Gastroesophageal sphincter (tissue), 4 donors: ENCODE measurements around the gene KRT17. TPM values are rescaled to one million over a fixed set of nuclear protein-coding genes. Genes with fewer than 3 reads are reported as not detected.

Source experiments
- ATAC-seq: fragments of 150-250 bp; one replicate; pipeline ENCODE4 v1.9.1; 2016; ENCODE audit warnings: mild to moderate bottlenecking, moderate library complexity
- H3K27ac ChIP-seq, 4 donors: fragments of 200-600 bp; sonication (generic) in 3 of 4; 1 replicate in 3 of 4; 2 replicates in 1 of 4; pipeline ENCODE4 v1.5.1; 2016 to 2019
- H3K27me3 ChIP-seq: fragments of 200-600 bp; sonication (generic); one replicate; pipeline ENCODE4 v1.5.1; 2019
- H3K36me3 ChIP-seq, 2 donors: fragments of 200-600 bp; sonication (generic); one replicate each; pipeline ENCODE4 v1.5.1; 2019; ENCODE audit warnings: control low read depth in 1 of 2
- H3K4me1 ChIP-seq, 3 donors: fragments of 200-600 bp; sonication (generic); 1 replicate in 2 of 3; 2 replicates in 1 of 3; pipeline ENCODE4 v1.5.1; 2016 to 2019; ENCODE audit warnings: control low read depth in 2 of 3
- H3K4me3 ChIP-seq, 2 donors: fragments of 200-600 bp; sonication (generic); one replicate each; pipeline ENCODE4 v1.5.1; 2019; ENCODE audit warnings: mild to moderate bottlenecking in 1 of 2, moderate library complexity in 1 of 2
- H3K9me3 ChIP-seq, 3 donors: fragments of 200-600 bp; sonication (generic); one replicate each; pipeline ENCODE4 v1.5.1; 2017 to 2019; ENCODE audit warnings: control low read depth in 2 of 3
- EP300 ChIP-seq: sonication (generic); formaldehyde crosslinking; IDR thresholded peaks from one replicate; pipeline ENCODE4 v1.6.1; 2017; ENCODE audit warnings: antibody characterized with exemption, mild to moderate bottlenecking
- POLR2A ChIP-seq, 2 donors: fragments of 450-650 bp; IDR thresholded peaks; one replicate each; pipeline ENCODE4 v1.6.1; 2017; ENCODE audit warnings: antibody characterized with exemption in 2 of 2, mild to moderate bottlenecking in 2 of 2, moderate library complexity in 1 of 2
- POLR2AphosphoS5 ChIP-seq: sonication (generic); formaldehyde crosslinking; IDR thresholded peaks from one replicate; pipeline ENCODE4 v1.6.1; 2017; ENCODE audit warnings: antibody characterized with exemption
- WGBS, 2 donors: methylation state at CpG; one replicate each; pipeline ENCODE4 v1.1.5; 2018; ENCODE audit warnings: low coverage in 1 of 2; 5-methylcytosine and 5-hydroxymethylcytosine counted together
- total RNA-seq, 4 donors: library from RNA; depleted of rRNA; stranded (reverse); fragments of >200 nt; gene quantifications; one replicate each; pipeline ENCODE4 v1.1.0, GENCODE V29; 2016
- TF ChIP-seq, protein P1 (sequence below), 4 experiments: fragments of 200-600 bp in 2 of 4; fragments of 450-650 bp in 2 of 4; sonication (generic) in 1 of 4; IDR thresholded peaks; one replicate each; pipeline ENCODE4 v1.5.1; 2017 to 2019; ENCODE audit warnings: antibody characterized with exemption in 4 of 4, mild to moderate bottlenecking in 2 of 4, moderate library complexity in 2 of 4

The KRT17 gene
- total RNA-seq, 4 donors from 2014 or later, result 7.0 to 18.5 (median 17.4) TPM; not detected in 1

DNA sequence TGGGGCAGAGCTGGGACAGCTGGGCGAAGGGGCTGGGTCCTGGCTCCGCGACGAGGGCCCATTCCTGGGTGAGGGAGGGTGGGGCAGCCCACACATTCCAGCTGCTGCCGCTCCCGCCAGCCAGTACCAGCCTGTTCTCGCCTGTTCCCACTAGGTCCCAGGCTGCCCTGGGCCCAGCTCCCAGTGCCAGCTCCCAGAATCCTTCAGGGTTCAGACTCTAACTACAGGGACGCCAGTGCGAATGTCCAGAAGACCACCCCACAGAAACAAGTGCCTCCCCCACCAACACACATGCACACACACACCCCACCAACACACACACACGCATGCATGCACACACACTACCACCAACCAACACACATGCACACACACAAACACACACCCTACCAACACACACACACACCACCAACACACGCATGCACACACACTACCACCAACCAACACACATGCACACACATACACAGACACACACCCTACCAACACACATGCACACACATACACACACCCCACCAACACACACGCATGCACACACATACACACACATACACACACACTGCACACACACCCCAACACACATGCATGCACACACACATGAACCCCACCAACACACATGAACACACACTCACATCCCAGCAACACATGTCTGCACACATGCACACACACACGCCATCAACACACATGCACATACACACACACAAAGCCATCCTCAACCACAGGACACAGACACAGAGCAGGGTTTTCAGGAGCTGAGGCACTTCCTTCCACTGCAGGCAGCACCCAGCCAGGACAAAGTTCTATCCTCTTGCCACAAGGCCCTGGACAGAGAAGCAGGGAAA lies 27.5 kb upstream of the KRT17 start:
- Histone ChIP-seq H3K36me3 (no peaks in the 10 kb centered on the region), H3K4me3 (peak overlapping the region in 1 of 2 donors; percentile 32), H3K27ac (peak overlapping the region in 3 of 4 donors; percentile 69 to 76 (median 74)), H3K27me3 (no peaks in the 10 kb centered on the region), H3K4me1 (peaks cover 0 to 63% (median 12%) of the 10 kb centered on the region in 3 donors), H3K9me3 (no peaks in the 10 kb centered on the region)
- 65 to 88% methylated on average over 4 to 5 of the region's 13 CpGs for WGBS, 2 donors
- TF ChIP-seq, protein P1, sequence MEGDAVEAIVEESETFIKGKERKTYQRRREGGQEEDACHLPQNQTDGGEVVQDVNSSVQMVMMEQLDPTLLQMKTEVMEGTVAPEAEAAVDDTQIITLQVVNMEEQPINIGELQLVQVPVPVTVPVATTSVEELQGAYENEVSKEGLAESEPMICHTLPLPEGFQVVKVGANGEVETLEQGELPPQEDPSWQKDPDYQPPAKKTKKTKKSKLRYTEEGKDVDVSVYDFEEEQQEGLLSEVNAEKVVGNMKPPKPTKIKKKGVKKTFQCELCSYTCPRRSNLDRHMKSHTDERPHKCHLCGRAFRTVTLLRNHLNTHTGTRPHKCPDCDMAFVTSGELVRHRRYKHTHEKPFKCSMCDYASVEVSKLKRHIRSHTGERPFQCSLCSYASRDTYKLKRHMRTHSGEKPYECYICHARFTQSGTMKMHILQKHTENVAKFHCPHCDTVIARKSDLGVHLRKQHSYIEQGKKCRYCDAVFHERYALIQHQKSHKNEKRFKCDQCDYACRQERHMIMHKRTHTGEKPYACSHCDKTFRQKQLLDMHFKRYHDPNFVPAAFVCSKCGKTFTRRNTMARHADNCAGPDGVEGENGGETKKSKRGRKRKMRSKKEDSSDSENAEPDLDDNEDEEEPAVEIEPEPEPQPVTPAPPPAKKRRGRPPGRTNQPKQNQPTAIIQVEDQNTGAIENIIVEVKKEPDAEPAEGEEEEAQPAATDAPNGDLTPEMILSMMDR (IDR thresholded peaks at IDR 0.05), result no peak
- no peak for TF ChIP-seq POLR2A (IDR thresholded peaks at IDR 0.05)
- ATAC-seq, result peak; percentile 67

DNA sequence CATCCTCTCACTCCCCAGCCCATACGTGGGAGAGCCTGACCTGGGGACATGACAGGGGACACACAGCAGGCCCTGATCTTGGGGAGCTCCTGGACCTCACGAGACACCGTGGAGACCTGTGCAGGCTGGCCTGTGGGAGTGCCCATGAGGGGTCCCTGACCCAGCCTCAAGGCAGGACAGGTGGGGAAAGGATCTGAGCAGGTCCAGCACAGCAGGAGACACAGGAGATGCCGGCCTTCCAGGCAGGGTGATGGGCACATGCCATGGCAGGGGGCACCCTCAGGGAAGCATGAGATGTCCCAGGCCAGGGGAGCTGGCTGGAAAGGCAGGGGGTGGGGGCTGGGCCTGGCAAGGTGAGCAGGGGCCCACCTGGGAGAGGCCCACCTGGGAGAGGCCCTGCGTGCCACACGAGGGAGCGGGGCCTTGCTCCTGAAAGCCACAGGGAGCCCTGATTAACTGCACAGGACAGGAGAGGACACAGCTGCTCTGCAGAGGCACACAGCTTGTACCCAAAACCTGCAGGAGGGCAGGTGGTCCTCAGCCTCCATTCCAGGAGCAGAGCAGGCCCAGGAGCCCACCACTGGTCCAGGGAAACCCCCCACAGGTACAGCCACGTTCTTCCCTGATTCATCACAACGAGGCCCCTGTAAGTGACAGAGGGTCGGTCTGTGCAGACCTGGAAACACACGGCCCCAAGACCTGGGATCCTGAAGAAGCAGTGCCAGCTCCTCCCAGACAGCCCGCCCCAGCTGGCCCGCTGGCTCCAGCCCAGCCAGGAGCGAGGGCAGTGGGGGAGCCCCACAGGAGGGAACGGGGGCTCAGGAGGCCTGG lies 26.6 kb upstream of the KRT17 start:
- Histone ChIP-seq H3K4me1 (peaks cover 0 to 59% (median 12%) of the 10 kb centered on the region in 3 donors), H3K4me3 (peak overlapping the region in 1 of 2 donors; percentile 32), H3K27me3 (no peaks in the 10 kb centered on the region), H3K36me3 (no peaks in the 10 kb centered on the region), H3K9me3 (no peaks in the 10 kb centered on the region), H3K27ac (peak overlapping the region in 3 of 4 donors; percentile 69 to 76 (median 74))
- no peak for ATAC-seq
- TF ChIP-seq EP300, result no peak
- TF ChIP-seq POLR2AphosphoS5, result no peak
- TF ChIP-seq, protein P1 (IDR thresholded peaks at IDR 0.05), result no peak
- no peak for TF ChIP-seq POLR2A (IDR thresholded peaks at IDR 0.05)
- 86% methylated on average over 1 of the region's 15 CpGs; no CpG with 5 or more reads in 1 of the 2 donors for WGBS, 2 donors

DNA sequence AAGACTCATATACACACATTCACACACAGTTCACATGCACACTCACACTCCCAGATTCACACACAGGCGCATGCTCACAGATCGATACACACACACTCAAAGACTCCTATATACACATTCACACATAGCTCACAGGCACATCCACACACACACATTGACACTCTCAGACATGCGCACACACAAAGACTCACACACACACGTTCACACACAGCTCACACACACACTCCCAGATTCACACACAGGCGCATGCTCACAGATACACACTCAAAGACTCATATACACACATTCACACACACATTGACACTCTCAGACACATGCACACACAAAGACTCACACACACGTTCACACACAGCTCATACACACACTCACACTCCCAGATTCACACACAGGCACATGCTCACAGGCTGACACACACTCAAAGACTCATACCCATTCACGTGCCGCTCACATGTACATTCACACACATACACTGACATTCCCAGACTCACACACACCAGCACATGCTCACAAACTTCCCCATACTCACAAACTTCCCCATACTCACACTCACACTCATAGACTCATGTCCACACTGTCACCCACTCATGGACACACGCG lies 25.6 kb upstream of the KRT17 start:
- Histone ChIP-seq H3K4me1 (peaks cover 0 to 58% (median 5%) of the 10 kb centered on the region in 3 donors), H3K27ac (no peak overlapping the region)

DNA sequence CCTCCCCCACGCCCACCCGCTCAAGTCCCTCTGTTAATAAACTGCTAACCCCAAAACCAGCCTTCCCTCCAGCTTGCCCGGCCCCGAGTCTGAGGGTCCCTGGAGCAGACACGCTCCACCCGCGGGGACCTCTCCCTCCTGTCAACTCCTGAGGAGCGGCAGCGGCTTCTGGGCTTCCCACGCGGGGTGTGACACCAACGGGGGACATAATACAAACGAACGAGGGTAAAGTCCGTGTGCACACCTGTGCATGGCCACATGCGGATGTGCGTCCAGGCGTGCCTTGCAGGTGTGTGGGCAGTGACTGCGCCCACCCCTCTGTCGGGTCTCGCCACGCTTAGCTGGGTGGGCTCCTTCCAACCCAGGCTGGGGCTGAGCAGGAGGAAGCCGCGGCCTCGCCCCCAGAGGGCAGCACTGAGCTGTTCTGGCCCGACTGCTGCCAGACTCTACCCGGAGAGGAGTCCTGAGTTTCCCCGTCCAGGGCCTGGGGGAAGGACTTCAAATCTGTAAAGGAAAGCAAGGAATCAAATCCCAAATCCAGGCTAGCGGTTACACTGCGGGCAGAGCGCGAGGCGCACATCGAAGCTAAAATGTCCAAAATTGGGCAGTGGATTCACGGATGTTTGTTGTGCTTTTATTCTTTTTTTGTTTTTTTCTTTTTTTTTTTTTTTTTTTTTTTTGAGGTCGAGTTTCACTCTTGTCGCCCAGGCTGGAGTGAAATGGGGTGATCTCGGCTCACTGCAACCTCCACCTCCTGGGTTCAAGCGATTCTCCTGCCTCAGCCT lies 24.2 kb upstream of the KRT17 start:
- Histone ChIP-seq H3K27ac (peak overlapping the region in 3 of 4 donors; percentile 5 to 68 (median 44)), H3K4me3 (peak overlapping the region; percentile 1 to 38), H3K4me1 (peaks cover 0 to 48% (median 5%) of the 10 kb centered on the region in 3 donors)

More for the DNA sequence above, 25.6 kb upstream of the KRT17 start:
- no peak for ATAC-seq
- 88 to 91% methylated on average over 7 to 10 of the region's 10 CpGs for WGBS, 2 donors
- Histone ChIP-seq H3K9me3 (no peaks in the 10 kb centered on the region), H3K27me3 (no peaks in the 10 kb centered on the region), H3K4me3 (no peak overlapping the region), H3K36me3 (no peaks in the 10 kb centered on the region)
- no peak for TF ChIP-seq EP300
- TF ChIP-seq POLR2A (IDR thresholded peaks at IDR 0.05), result no peak
- TF ChIP-seq POLR2AphosphoS5, result no peak
- TF ChIP-seq, protein P1 (IDR thresholded peaks at IDR 0.05), result no peak

More for the DNA sequence above, 24.2 kb upstream of the KRT17 start:
- H3K36me3 ChIP-seq, result no peaks in the 10 kb centered on the region
- no peaks in the 10 kb centered on the region for H3K27me3 ChIP-seq
- ATAC-seq, result peak; percentile 90
- no peaks in the 10 kb centered on the region for H3K9me3 ChIP-seq
- TF ChIP-seq, protein P1 (IDR thresholded peaks at IDR 0.05), result peak in 3 of 4 experiments; percentile 90 to 93 (median 92)
- no peak for TF ChIP-seq POLR2AphosphoS5
- no peak for TF ChIP-seq EP300
- no peak for TF ChIP-seq POLR2A (IDR thresholded peaks at IDR 0.05)
- WGBS, 2 donors, result 4 to 12% methylated on average over 10 to 17 of the region's 39 CpGs
